Activated naive CD4-positive, alpha-beta T cell treated with anti-CD3 and anti-CD28 coated beads, Interleukin-2, amount 50 U/mL, for 24 hours (primary cell): ENCODE measurements around the gene TPR.
"Not testable (repeated sequence)": the region's sequence is repeated elsewhere in the genome, so short reads cannot be mapped to it uniquely, and the experiment has no call there.

Source experiments
- H3K27ac Mint-ChIP-seq: one replicate; pipeline ENCODE4 v1.8.0; 2021; ENCODE audit warnings: mild to moderate bottlenecking, mixed read lengths
- H3K27me3 Mint-ChIP-seq: one replicate; pipeline ENCODE4 v1.8.0; 2021; ENCODE audit warnings: mixed read lengths
- H3K36me3 Mint-ChIP-seq: one replicate; pipeline ENCODE4 v1.8.0; 2021; ENCODE audit warnings: mixed read lengths
- H3K4me1 Mint-ChIP-seq: one replicate; pipeline ENCODE4 v1.8.0; 2021; ENCODE audit warnings: mixed read lengths
- H3K4me3 Mint-ChIP-seq: one replicate; pipeline ENCODE4 v1.8.0; 2021; ENCODE audit warnings: mild to moderate bottlenecking, mixed read lengths
- H3K9me3 Mint-ChIP-seq: one replicate; pipeline ENCODE4 v1.8.0; 2021; ENCODE audit warnings: mixed read lengths

TPR gene

DNA sequence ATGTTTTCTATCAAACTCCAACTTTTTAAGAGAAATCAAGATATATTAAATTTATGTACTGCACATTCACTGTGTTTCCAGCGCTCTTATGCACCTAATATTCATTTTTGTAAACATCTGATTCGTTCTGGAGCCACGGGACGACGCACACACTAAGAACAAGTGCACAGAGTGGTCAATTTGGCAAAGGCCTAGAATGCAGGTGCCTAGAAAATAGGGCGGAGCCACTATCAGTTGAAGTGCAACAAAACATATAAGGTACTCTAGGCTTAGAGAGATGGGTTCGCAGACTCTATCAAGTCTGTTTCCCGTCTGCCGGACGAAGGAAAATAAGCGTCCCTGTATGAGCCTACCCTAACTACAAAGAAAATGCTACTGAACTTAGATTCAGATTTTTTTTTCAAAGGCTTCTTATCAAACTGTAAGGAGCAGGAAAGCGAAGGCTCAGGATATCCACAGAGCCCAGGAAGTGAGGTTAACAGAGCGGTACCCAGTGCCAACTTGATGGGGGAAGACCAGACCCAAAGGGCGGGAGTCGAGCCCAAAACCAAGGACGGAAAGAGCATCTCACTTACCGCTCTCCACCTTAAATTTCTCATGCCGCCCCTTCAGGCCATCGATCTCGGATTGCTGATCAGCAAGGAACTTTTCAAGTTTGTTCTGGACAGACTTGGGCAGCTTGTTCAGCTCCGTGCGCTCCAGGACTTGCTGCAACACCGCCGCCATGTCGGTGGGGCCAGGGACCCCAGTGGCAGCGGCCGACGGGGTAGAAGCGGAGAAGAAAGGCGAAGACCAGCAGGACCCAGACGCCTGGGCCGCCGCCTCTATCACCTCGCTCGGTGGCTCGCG lies 526 bp downstream of the TPR start:
- no peaks in the 10 kb centered on the region for H3K27me3 Mint-ChIP-seq
- peak overlapping the region; percentile 100 for H3K4me3 Mint-ChIP-seq
- H3K27ac Mint-ChIP-seq, result peak overlapping the region; percentile 98
- no peaks in the 10 kb centered on the region for H3K9me3 Mint-ChIP-seq
- peaks cover 57% of the 10 kb centered on the region for H3K4me1 Mint-ChIP-seq
- peaks cover 6% of the 10 kb centered on the region for H3K36me3 Mint-ChIP-seq

DNA sequence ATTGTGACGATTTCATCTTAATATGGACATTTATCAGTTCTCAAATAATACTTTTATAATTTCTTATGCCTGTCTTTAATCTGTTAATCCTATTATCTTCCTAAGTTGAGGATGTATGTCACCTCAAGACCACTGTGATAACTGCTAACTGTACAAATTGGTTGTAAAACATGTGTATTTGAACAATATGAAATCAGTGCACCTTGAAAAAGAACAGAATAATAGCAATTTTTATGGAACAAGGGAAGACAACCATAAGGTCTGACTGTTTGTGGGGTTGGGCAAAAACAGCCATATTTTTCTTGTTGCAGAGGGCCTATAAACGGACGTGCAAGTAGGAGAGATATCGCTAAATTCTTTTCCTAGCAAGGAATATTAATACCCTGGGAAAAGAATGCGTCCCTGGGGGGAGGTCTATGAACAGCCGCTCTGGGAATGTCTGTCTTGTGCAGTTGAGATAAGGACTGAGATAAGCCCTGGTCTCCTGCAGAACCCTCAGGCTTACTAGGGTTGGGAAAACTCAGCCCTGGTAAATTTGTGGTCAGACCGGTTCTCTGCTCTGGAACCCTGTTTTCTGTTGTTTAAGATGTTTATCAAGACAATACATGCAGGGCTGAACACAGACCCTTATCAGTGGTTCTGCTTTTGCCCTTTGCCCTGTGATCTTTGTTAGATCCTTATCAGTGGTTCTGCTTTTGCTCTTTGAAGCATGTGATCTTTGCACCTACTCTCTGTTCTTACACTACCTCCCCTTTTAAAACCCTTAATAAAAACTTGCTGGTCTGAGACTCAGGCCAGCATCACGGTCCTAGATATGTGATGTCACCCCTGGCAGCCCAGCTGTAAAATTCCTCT lies 27.0 kb downstream of the TPR start:
- H3K9me3 Mint-ChIP-seq, H3K4me3 Mint-ChIP-seq, H3K4me1 Mint-ChIP-seq, H3K27me3 Mint-ChIP-seq: not testable (repeated sequence)
- Mint-ChIP-seq H3K36me3 (peaks cover 34% of the 10 kb centered on the region), H3K27ac (peak overlapping the region; percentile 6)

DNA sequence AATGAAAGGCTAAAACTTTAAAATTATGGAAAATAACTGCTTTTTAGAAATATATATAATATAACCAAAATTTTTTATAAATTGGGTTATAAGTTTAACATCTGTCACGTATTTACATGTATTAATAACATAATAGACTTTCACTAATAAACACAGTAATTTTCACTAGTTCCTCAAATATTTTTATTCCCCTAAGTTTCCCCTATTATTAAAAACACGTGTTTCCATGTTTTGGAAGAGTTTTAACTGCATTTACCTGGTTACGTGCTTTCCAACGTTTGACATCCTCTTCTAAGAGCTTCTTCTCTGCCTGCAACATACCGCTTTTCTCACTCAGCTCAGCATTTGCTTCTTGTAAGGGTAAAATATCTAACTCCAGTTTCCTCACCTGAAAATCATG lies 34.3 kb downstream of the TPR start:
- Mint-ChIP-seq H3K4me1 (peaks cover 3% of the 10 kb centered on the region), H3K36me3 (peaks cover 32% of the 10 kb centered on the region), H3K9me3 (no peaks in the 10 kb centered on the region), H3K27me3 (no peaks in the 10 kb centered on the region), H3K27ac (peak overlapping the region; percentile 62), H3K4me3 (no peak overlapping the region)

DNA sequence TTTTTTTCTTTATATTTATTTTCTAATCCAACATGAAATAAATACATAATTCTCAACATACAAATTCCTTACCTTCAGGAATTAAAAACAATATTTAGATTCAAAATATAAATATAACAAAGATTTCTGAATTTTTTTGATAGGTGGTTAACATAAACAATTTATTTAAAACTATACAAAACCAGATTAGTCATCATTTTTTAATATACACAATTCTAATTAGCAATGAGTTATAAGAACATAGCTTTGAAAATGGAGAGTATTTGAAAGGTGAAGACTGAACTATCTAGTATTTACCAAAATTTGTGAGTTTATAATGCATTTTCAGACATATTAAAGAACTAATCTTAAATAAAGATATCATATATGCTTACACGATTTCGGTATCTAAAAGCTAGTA lies 37.5 kb downstream of the TPR start:
- Mint-ChIP-seq H3K4me3 (no peak overlapping the region), H3K27me3 (no peaks in the 10 kb centered on the region), H3K36me3 (peaks cover 26% of the 10 kb centered on the region), H3K9me3 (no peaks in the 10 kb centered on the region), H3K27ac (no peak overlapping the region), H3K4me1 (peaks cover 3% of the 10 kb centered on the region)

DNA sequence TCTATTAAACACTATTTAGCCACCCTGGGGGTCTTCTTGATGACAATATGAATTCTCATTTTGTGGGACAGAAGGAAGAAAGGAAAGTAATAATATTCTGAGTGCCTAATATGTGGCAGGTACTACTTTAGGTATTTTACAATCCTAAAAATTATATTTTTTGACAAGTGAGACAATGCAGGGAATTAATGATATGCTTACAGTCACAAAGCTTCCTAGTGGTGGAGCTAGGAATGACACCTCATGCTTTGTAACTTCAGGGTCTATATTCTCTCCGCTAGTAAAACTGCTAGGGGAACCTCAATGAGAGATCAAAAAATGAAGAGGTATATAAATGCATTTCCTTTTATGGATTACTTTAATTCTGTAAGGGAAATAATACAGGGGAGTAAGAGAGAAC lies 44.3 kb downstream of the TPR start:
- H3K27ac Mint-ChIP-seq, result no peak overlapping the region
- peaks cover 17% of the 10 kb centered on the region for H3K36me3 Mint-ChIP-seq

DNA sequence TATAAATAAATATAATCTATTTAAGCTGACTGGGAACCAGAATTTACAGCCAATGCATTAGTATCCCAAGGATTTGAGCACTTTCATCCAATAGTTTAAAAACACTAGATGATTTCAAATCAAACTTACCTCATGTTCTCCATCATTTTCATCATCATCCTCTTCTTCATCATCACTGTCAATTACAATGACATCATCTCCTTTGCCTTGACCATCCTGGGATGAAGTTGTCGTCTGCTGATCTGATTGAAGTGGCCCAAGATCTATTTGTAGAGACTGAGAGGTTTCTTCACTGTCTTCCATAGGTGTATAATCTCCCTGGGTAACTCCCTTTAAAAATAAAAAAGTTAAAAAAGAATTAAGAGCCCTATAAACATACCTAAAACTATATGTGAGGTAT lies 47.7 kb downstream of the TPR start:
- no peaks in the 10 kb centered on the region for H3K27me3 Mint-ChIP-seq
- peaks cover 29% of the 10 kb centered on the region for H3K36me3 Mint-ChIP-seq
- H3K9me3 Mint-ChIP-seq, result no peaks in the 10 kb centered on the region
- H3K4me3 Mint-ChIP-seq, result no peak overlapping the region
- H3K27ac Mint-ChIP-seq, result no peak overlapping the region
- H3K4me1 Mint-ChIP-seq, result peaks cover 20% of the 10 kb centered on the region

More for the DNA sequence above, 44.3 kb downstream of the TPR start:
- H3K27me3 Mint-ChIP-seq, result no peaks in the 10 kb centered on the region
- peaks cover 6% of the 10 kb centered on the region for H3K4me1 Mint-ChIP-seq
- no peak overlapping the region for H3K4me3 Mint-ChIP-seq
- no peaks in the 10 kb centered on the region for H3K9me3 Mint-ChIP-seq

DNA sequence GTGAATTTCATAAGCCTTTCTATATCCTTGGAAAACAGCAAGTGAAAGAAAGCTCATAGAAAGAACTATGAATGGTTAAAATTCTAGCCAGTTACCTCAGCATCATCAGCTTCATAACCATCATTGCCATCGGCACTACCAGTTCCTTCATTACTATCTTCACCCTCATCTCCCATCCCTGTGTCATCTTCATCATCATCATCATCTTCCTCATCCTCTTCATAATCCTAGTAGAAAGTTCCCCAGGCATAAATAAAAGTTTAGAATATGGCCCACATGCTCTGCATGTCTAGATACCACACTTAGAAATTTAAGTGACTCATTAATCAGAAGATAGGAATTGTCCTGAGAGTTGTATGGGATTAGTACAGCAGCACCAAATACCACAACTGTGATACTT lies 49.0 kb downstream of the TPR start:
- Mint-ChIP-seq H3K27ac (no peak overlapping the region), H3K9me3 (no peaks in the 10 kb centered on the region), H3K4me1 (peaks cover 33% of the 10 kb centered on the region), H3K36me3 (peaks cover 42% of the 10 kb centered on the region), H3K27me3 (no peaks in the 10 kb centered on the region), H3K4me3 (no peak overlapping the region)

DNA sequence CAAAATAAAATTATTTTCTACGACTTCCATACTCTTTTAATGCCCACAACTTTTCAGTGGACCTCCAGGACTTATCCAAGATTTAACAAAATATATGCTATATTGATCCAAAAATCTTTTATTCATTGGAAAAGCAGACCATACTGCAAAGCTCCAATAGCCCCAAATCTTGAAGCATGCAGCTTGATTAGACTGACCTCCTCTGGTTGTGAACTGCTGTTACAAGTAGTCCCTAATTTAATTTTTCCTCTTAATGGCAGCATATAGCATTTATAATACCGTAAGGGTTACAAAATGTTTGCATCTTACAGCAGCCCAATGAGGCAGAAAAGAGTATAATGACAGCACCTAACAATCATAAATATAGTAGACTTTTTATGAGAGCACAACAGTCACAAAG lies 49.8 kb downstream of the TPR start:
- Mint-ChIP-seq H3K4me3 (no peak overlapping the region), H3K27ac (peak overlapping the region; percentile 88), H3K27me3 (no peaks in the 10 kb centered on the region), H3K9me3 (no peaks in the 10 kb centered on the region), H3K4me1 (peaks cover 41% of the 10 kb centered on the region), H3K36me3 (peaks cover 45% of the 10 kb centered on the region)

DNA sequence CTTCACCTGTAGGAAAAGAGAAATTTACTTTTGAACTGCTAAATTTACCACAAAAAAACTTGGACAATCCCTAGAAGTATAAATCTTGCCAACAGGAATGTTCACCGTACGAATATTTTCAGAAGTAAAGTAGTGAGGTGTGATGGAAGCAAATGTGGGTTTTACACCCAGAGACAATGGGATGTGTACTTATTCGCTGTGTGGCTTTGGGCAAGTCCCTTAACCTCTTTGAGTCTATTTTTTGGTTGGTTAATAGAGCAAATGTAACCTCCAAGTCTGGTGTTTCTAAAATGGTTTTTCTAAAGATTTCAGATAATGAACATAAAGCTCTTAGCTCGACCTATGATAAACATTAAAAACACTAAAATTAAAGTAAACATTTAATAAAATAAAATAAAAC lies 51.2 kb downstream of the TPR start:
- Mint-ChIP-seq H3K4me1 (peaks cover 43% of the 10 kb centered on the region), H3K9me3 (no peaks in the 10 kb centered on the region), H3K27ac (peak overlapping the region; percentile 90), H3K27me3 (no peaks in the 10 kb centered on the region), H3K4me3 (peak overlapping the region; percentile 83), H3K36me3 (peaks cover 47% of the 10 kb centered on the region)

DNA sequence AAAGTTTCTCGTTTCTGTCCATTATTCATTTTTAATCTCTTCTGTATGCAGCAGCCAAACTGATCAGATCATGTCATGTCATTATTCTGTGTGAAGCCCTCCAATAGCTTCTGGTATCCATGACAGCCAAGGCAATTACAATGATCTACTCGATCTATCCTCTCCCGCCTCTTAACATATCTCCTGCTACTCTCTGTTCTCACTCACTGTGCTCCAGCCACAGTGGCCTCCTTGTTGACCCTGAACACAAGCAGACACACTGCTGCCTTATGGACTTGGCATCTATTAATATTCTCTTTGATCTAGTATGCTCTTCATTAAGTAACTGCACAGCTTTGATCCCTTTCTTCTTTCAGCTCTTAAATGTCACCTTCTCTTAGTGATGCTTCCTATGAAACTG lies 59.5 kb downstream of the TPR start:
- H3K4me1 Mint-ChIP-seq, result peaks cover 35% of the 10 kb centered on the region
- no peak overlapping the region for H3K4me3 Mint-ChIP-seq
- peak overlapping the region; percentile 64 for H3K27ac Mint-ChIP-seq
- H3K27me3 Mint-ChIP-seq, result no peaks in the 10 kb centered on the region
- H3K36me3 Mint-ChIP-seq, result peaks cover 33% of the 10 kb centered on the region
- H3K9me3 Mint-ChIP-seq, result no peaks in the 10 kb centered on the region

DNA sequence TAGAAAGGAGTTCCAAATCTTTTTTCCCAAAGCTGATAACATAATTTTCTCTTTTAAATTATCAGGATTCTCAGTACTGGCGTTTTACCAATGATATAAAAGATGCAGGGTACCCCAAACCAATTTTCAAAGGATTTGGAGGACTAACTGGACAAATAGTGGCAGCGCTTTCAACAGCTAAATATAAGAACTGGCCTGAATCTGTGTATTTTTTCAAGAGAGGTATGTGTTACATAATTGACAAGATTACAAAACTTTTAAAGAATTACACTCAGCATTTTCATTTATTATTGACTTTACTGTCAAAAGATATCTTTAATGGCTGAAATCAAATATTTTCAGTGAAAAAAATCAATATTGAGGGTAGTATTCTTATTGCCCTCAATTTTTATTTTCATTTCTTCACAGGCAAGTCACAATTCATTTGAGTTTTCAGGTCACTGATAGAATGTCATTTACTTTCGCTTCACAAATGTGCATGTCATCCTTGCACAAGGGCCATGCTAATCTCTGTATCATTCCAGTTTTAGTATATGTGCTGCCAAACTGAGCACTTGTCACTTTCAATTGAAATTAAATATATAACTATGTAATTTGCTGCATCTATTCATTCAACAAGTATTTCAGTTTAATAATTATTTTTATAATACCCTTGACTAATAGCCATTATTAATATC lies 63.5 kb downstream of the TPR start:
- no peak overlapping the region for H3K27ac Mint-ChIP-seq
- no peaks in the 10 kb centered on the region for H3K9me3 Mint-ChIP-seq
- H3K36me3 Mint-ChIP-seq, result peaks cover 24% of the 10 kb centered on the region

DNA sequence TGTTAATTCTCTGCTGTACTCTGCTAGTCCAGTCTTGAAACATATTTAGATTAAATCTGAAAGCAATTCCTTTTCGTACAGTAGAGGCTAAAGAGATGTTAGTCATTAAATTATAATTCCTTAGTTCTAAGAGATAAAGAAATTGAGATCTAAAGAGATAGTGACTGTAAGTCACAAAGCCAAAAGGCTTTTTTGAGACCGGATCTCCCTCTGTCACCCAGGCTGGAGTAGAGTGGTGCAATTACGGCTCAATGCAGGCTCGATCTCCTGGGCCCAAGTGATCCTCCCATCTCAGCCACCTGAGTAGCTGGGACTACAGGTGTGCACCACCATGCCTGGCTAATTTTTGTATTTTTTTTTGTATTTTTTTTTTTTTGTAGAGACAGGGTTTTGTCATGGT lies 64.7 kb downstream of the TPR start:
- Mint-ChIP-seq H3K9me3 (no peaks in the 10 kb centered on the region), H3K27me3 (no peaks in the 10 kb centered on the region)

More for the DNA sequence above, 63.5 kb downstream of the TPR start:
- H3K4me1 Mint-ChIP-seq, result peaks cover 17% of the 10 kb centered on the region
- H3K4me3 Mint-ChIP-seq, result no peak overlapping the region
- no peaks in the 10 kb centered on the region for H3K27me3 Mint-ChIP-seq

DNA sequence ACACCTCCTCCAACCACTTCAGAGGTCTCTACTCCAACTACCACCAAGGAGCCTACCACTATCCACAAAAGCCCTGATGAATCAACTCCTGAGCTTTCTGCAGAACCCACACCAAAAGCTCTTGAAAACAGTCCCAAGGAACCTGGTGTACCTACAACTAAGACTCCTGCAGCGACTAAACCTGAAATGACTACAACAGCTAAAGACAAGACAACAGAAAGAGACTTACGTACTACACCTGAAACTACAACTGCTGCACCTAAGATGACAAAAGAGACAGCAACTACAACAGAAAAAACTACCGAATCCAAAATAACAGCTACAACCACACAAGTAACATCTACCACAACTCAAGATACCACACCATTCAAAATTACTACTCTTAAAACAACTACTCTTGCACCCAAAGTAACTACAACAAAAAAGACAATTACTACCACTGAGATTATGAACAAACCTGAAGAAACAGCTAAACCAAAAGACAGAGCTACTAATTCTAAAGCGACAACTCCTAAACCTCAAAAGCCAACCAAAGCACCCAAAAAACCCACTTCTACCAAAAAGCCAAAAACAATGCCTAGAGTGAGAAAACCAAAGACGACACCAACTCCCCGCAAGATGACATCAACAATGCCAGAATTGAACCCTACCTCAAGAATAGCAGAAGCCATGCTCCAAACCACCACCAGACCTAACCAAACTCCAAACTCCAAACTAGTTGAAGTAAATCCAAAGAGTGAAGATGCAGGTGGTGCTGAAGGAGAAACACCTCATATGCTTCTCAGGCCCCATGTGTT lies 66.6 kb downstream of the TPR start:
- peaks cover 33% of the 10 kb centered on the region for H3K4me1 Mint-ChIP-seq
- no peak overlapping the region for H3K4me3 Mint-ChIP-seq
- H3K27ac Mint-ChIP-seq, result no peak overlapping the region
- H3K36me3 Mint-ChIP-seq, result peaks cover 12% of the 10 kb centered on the region
- no peaks in the 10 kb centered on the region for H3K9me3 Mint-ChIP-seq
- H3K27me3 Mint-ChIP-seq, result no peaks in the 10 kb centered on the region

More for the DNA sequence above, 64.7 kb downstream of the TPR start:
- Mint-ChIP-seq H3K4me3 (no peak overlapping the region), H3K36me3 (peaks cover 17% of the 10 kb centered on the region), H3K4me1 (peaks cover 19% of the 10 kb centered on the region), H3K27ac (no peak overlapping the region)

DNA sequence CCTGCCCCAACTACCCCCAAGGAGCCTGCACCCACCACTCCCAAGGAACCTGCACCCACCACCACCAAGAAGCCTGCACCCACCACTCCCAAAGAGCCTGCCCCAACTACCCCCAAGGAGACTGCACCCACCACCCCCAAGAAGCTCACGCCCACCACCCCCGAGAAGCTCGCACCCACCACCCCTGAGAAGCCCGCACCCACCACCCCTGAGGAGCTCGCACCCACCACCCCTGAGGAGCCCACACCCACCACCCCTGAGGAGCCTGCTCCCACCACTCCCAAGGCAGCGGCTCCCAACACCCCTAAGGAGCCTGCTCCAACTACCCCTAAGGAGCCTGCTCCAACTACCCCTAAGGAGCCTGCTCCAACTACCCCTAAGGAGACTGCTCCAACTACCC lies 67.6 kb downstream of the TPR start:
- Mint-ChIP-seq H3K36me3 (peaks cover 12% of the 10 kb centered on the region), H3K4me1 (peaks cover 42% of the 10 kb centered on the region), H3K27me3 (no peaks in the 10 kb centered on the region), H3K27ac (no peak overlapping the region), H3K4me3 (no peak overlapping the region), H3K9me3 (no peaks in the 10 kb centered on the region)

DNA sequence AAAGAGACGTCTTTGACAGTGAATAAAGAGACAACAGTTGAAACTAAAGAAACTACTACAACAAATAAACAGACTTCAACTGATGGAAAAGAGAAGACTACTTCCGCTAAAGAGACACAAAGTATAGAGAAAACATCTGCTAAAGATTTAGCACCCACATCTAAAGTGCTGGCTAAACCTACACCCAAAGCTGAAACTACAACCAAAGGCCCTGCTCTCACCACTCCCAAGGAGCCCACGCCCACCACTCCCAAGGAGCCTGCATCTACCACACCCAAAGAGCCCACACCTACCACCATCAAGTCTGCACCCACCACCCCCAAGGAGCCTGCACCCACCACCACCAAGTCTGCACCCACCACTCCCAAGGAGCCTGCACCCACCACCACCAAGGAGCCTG lies 68.5 kb downstream of the TPR start:
- Mint-ChIP-seq H3K27ac (peak overlapping the region; percentile 96), H3K27me3 (no peaks in the 10 kb centered on the region), H3K4me1 (peaks cover 50% of the 10 kb centered on the region), H3K9me3 (no peaks in the 10 kb centered on the region), H3K36me3 (peaks cover 11% of the 10 kb centered on the region), H3K4me3 (peak overlapping the region; percentile 43)
